ENCODE results near the gene LMX1A.

DNA sequence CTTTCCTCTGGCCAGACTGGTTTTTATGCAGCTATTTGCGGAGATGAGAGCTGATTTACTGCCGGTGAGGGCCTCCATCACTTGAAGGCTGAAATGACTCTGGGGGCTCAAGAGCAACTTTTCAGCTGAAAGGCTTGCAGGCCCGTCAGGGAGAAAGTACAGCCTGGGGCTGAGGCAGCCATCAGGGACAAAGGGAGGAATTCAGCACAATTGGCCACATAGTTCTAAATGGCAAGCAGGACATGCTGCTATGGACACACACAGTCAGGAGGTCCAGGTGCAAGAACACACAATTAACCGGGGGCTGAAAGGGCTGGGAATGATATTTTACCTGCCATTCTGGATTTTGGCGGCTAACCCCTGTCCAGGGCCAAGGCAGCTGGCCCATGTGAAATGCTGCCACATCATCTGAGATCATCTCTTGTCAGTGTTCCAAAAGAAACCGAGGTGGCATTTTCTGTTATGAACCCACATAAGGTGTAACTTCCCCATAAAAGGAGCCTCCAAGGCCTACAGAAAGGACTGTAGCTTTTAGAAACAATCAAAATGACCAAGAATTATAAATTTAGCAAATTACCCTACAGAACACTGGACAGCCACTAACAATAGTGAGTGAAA is 58.2 kb downstream of the LMX1A start:
- TF ChIP-seq, protein P1, sequence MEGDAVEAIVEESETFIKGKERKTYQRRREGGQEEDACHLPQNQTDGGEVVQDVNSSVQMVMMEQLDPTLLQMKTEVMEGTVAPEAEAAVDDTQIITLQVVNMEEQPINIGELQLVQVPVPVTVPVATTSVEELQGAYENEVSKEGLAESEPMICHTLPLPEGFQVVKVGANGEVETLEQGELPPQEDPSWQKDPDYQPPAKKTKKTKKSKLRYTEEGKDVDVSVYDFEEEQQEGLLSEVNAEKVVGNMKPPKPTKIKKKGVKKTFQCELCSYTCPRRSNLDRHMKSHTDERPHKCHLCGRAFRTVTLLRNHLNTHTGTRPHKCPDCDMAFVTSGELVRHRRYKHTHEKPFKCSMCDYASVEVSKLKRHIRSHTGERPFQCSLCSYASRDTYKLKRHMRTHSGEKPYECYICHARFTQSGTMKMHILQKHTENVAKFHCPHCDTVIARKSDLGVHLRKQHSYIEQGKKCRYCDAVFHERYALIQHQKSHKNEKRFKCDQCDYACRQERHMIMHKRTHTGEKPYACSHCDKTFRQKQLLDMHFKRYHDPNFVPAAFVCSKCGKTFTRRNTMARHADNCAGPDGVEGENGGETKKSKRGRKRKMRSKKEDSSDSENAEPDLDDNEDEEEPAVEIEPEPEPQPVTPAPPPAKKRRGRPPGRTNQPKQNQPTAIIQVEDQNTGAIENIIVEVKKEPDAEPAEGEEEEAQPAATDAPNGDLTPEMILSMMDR (IDR thresholded peaks at IDR 0.05): no peak
- TF ChIP-seq POLR2A (IDR thresholded peaks at IDR 0.05): no peak

All from esophagus squamous epithelium (tissue), 4 donors.